PFSK-1 (cell line): Measurements from ENCODE around the gene IKBIP.

Experiments
- FOXP2 ChIP-seq: optimal IDR thresholded peaks from 2 replicates; pipeline ENCODE3; 2011; ENCODE audit warnings: borderline replicate concordance, control low read depth, inconsistent platforms; ENCODE audit not compliant: insufficient read depth; ENCODE audit errors: extremely low read length, extremely low read depth
- POLR2AphosphoS5 ChIP-seq: IDR thresholded peaks from 2 replicates; pipeline ENCODE4 v1.6.1; 2012; ENCODE audit warnings: low read depth, mild to moderate bottlenecking, control low read depth, low read length, moderate library complexity
- REST ChIP-seq, 2 experiments: IDR thresholded peaks; 2 replicates each; pipeline versions ENCODE4 v1.6.1 to v1.8.0; 2011 to 2012; ENCODE audit warnings: low read depth in 2 of 2, low read length in 2 of 2, control low read depth in 1 of 2, inconsistent platforms in 1 of 2, mild to moderate bottlenecking in 1 of 2, moderate library complexity in 1 of 2; ENCODE audit not compliant: insufficient read depth in 1 of 2
- SIN3A ChIP-seq: IDR thresholded peaks from 2 replicates; pipeline ENCODE4 v1.6.1; 2012; ENCODE audit warnings: mild to moderate bottlenecking, low read length, moderate library complexity, borderline replicate concordance; ENCODE audit not compliant: insufficient read depth
- TAF1 ChIP-seq: IDR thresholded peaks from 2 replicates; pipeline ENCODE4 v1.6.1; 2012; ENCODE audit warnings: low read length, control low read depth, borderline replicate concordance; ENCODE audit not compliant: insufficient read depth

The IKBIP gene

GRCh38 chr12:98595243-98595988 lies 49.2 kb downstream of the IKBIP start:
- TF ChIP-seq SIN3A = no peak
- no peak for TF ChIP-seq FOXP2
- TF ChIP-seq TAF1 = no peak
- TF ChIP-seq REST (IDR thresholded peaks at IDR 0.05; ENCODE audit: insufficient read depth in 1 of 2, low read depth in 2 of 2, low read length in 2 of 2) = no peak
- TF ChIP-seq POLR2AphosphoS5 = no peak

- no peak for TF ChIP-seq SIN3A
- no peak for TF ChIP-seq TAF1
- TF ChIP-seq POLR2AphosphoS5 = no peak; the same call in 1 of the 2 replicates
Measured at GRCh38 chr12:98594050-98594835, 50.3 kb downstream of the IKBIP start.

GRCh38 chr12:98593351-98594049 lies 51.1 kb downstream of the IKBIP start, which contains the start of gene SLC25A3:
TSS of gene SLC25A3 (plus strand) at chr12:98593686. CDS start at chr12:98593979, 293 bp downstream.
- peak; percentile 94 for TF ChIP-seq FOXP2
- peak in 1 of 2 experiments; percentile 66; a peak in 2 of 4 replicates for TF ChIP-seq REST (IDR thresholded peaks at IDR 0.05; ENCODE audit: insufficient read depth in 1 of 2, low read depth in 2 of 2, low read length in 2 of 2)
- peak; percentile 94 for TF ChIP-seq TAF1
- TF ChIP-seq SIN3A = peak; percentile 77; the same call in 1 of the 2 replicates
- TF ChIP-seq POLR2AphosphoS5 = peak; percentile 100

GRCh38 chr12:98592825-98593322 lies 51.7 kb downstream of the IKBIP start:
- TF ChIP-seq POLR2AphosphoS5 (no peak), TAF1 (no peak), FOXP2 (no peak), REST (IDR thresholded peaks at IDR 0.05; ENCODE audit: insufficient read depth in 1 of 2, low read depth in 2 of 2, low read length in 2 of 2) (no peak), SIN3A (no peak)

GRCh38 chr12:98591209-98591608 lies 53.4 kb downstream of the IKBIP start:
- TF ChIP-seq REST (IDR thresholded peaks at IDR 0.05; ENCODE audit: insufficient read depth in 1 of 2, low read depth in 2 of 2, low read length in 2 of 2) (no peak), POLR2AphosphoS5 (no peak), TAF1 (no peak), SIN3A (no peak), FOXP2 (no peak)
